Neural progenitor cell (in vitro differentiated cells): Measurements from ENCODE around the gene FLRT2. TPM values are rescaled to one million over a fixed set of nuclear protein-coding genes. Genes with fewer than 3 reads are reported as not detected.

ENCODE experiments used
- DNase-seq: peaks from one replicate; pipeline ENCODE4 v3.0.0-alpha.2; 2016; ENCODE audit warnings: low spot score
- H2AFZ ChIP-seq: fragments of 200-600 bp; sonication (generic); replicated peaks from 2 replicates; pipeline ENCODE4 v1.6.1; 2016; ENCODE audit warnings: antibody characterized with exemption
- H3F3A ChIP-seq: fragments of 200-600 bp; sonication (generic); 2 replicates; pipeline ENCODE4 v1.6.1; 2016; ENCODE audit warnings: antibody characterized with exemption, low read depth
- H3K27ac ChIP-seq: fragments of 200-600 bp; sonication (generic); 2 replicates; pipeline ENCODE4 v1.5.1; 2016; ENCODE audit warnings: mild to moderate bottlenecking
- H3K27me3 ChIP-seq: fragments of 200-600 bp; sonication (generic); 2 replicates; pipeline ENCODE4 v1.6.1; 2016; ENCODE audit warnings: mild to moderate bottlenecking, moderate library complexity
- H3K36me3 ChIP-seq: fragments of 200-600 bp; sonication (generic); 2 replicates; pipeline ENCODE4 v1.5.1; 2016
- H3K4me1 ChIP-seq: fragments of 200-600 bp; sonication (generic); 2 replicates; pipeline ENCODE4 v1.6.1; 2016; ENCODE audit warnings: mixed run types
- H3K4me2 ChIP-seq: fragments of 200-600 bp; sonication (generic); 2 replicates; pipeline ENCODE4 v1.6.1; 2016
- H3K4me3 ChIP-seq: fragments of 200-600 bp; sonication (generic); 2 replicates; pipeline ENCODE4 v1.5.1; 2016
- H3K79me2 ChIP-seq: fragments of 200-600 bp; sonication (generic); 2 replicates; pipeline ENCODE4 v1.6.1; 2016; ENCODE audit warnings: low read depth
- H3K9ac ChIP-seq: fragments of 200-600 bp; sonication (generic); 2 replicates; pipeline ENCODE4 v1.6.1; 2016
- H3K9me3 ChIP-seq: fragments of 200-600 bp; sonication (generic); 2 replicates; pipeline ENCODE4 v1.5.1; 2016; ENCODE audit warnings: low read depth
- H4K20me1 ChIP-seq: fragments of 200-600 bp; sonication (generic); 2 replicates; pipeline ENCODE4 v1.6.1; 2016; ENCODE audit warnings: low read depth
- H3K27ac Mint-ChIP-seq: 3 replicates; pipeline ENCODE4 v1.8.0; 2021; ENCODE audit warnings: mixed read lengths
- H3K27me3 Mint-ChIP-seq: 2 replicates; pipeline ENCODE4 v1.8.0; 2022; ENCODE audit warnings: low read depth, mild to moderate bottlenecking, inconsistent platforms, moderate library complexity, mixed read lengths; ENCODE audit not compliant: insufficient read depth
- H3K36me3 Mint-ChIP-seq: 3 replicates; pipeline ENCODE4 v1.8.0; 2021; ENCODE audit warnings: mixed read lengths
- H3K4me1 Mint-ChIP-seq: 3 replicates; pipeline ENCODE4 v1.8.0; 2021; ENCODE audit warnings: mixed read lengths
- H3K4me3 Mint-ChIP-seq: 3 replicates; pipeline ENCODE4 v1.8.0; 2021; ENCODE audit warnings: mild to moderate bottlenecking, moderate library complexity, mixed read lengths
- H3K9me3 Mint-ChIP-seq: 3 replicates; pipeline ENCODE4 v1.8.0; 2020; ENCODE audit warnings: mixed read lengths
- EZH2 ChIP-seq: fragments of 200-600 bp; sonication (generic); IDR thresholded peaks from 2 replicates; pipeline ENCODE4 v1.6.1; 2017; ENCODE audit warnings: antibody characterized with exemption, mild to moderate bottlenecking, moderate library complexity
- EZH2phosphoT487 ChIP-seq: fragments of 200-600 bp; sonication (generic); IDR thresholded peaks from 2 replicates; pipeline ENCODE4 v1.6.1; 2017; ENCODE audit warnings: antibody characterized with exemption
- total RNA-seq: library from RNA; depleted of rRNA; stranded (reverse); fragments of >200 nt; gene quantifications from 2 replicates; pipeline ENCODE4 v1.2.3, GENCODE V29; 2015; ENCODE audit warnings: low replicate concordance
- TF ChIP-seq, protein P1 (sequence below): fragments of 200-600 bp; sonication (generic); IDR thresholded peaks from 2 replicates; pipeline ENCODE4 v1.5.1; 2017; ENCODE audit warnings: antibody characterized with exemption, mild to moderate bottlenecking

The FLRT2 gene
- total RNA-seq, 1 donor from 2014 or later = 8.5 TPM

DNA sequence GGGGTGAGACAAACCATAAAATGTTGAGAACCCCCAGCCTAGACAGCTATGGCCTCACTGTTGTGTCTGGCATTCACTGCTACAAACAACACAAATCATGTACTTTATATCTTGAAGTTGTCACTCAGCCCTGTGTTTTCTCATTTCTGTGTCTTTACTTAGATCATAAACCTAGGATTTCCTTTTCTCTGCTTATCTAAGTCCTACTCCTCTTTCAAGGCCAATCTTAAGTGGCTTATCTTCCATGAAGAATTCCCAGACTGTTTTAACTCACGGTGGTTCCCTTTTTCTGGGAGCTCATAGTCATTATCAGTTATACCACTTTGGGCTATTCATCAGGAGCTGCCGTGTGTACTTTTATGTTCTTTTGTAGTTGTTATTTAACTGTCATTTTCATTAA lies 42.1 kb downstream of the FLRT2 start:
- Mint-ChIP-seq H3K9me3 (no peaks in the 10 kb centered on the region), H3K36me3 (peaks cover 9% of the 10 kb centered on the region), H3K27me3 (no peaks in the 10 kb centered on the region), H3K4me1 (peaks cover 13% of the 10 kb centered on the region), H3K4me3 (no peak overlapping the region), H3K27ac (no peak overlapping the region)
- Histone ChIP-seq H2AFZ (no peak overlapping the region), H3K4me2 (no peak overlapping the region), H4K20me1 (no peaks in the 10 kb centered on the region), H3K27ac (no peak overlapping the region), H3K27me3 (no peaks in the 10 kb centered on the region), H3K9ac (no peak overlapping the region), H3F3A (peaks cover 19% of the 10 kb centered on the region), H3K36me3 (no peaks in the 10 kb centered on the region), H3K4me1 (peaks cover 44% of the 10 kb centered on the region), H3K79me2 (no peaks in the 10 kb centered on the region), H3K9me3 (no peaks in the 10 kb centered on the region), H3K4me3 (no peak overlapping the region)
- DNase-seq = no peak
- TF ChIP-seq EZH2phosphoT487 (no peak), EZH2 (no peak)
- TF ChIP-seq, protein P1, sequence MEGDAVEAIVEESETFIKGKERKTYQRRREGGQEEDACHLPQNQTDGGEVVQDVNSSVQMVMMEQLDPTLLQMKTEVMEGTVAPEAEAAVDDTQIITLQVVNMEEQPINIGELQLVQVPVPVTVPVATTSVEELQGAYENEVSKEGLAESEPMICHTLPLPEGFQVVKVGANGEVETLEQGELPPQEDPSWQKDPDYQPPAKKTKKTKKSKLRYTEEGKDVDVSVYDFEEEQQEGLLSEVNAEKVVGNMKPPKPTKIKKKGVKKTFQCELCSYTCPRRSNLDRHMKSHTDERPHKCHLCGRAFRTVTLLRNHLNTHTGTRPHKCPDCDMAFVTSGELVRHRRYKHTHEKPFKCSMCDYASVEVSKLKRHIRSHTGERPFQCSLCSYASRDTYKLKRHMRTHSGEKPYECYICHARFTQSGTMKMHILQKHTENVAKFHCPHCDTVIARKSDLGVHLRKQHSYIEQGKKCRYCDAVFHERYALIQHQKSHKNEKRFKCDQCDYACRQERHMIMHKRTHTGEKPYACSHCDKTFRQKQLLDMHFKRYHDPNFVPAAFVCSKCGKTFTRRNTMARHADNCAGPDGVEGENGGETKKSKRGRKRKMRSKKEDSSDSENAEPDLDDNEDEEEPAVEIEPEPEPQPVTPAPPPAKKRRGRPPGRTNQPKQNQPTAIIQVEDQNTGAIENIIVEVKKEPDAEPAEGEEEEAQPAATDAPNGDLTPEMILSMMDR = no peak

DNA sequence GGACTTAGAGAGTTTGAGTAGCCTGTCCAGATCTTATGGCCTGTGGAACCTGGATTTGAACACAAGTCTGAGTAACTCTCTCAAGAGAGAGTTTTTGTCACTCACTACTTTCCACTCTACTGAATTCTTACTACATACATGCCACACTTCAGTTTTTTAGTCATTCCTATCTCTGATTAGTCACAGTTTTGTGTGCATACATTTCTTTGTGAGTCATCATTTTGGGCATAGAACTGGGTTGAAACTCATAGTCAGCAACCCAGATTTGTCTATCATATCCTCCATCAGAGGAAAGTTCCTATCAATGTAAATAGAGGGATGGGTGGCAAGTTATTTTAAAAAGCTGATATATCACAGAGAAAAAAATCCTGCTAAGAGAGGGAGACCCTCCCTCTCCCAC lies 42.9 kb downstream of the FLRT2 start:
- TF ChIP-seq EZH2phosphoT487 = no peak
- no peak for TF ChIP-seq EZH2
- TF ChIP-seq, protein P1 = no peak
- no peak for DNase-seq
- no peak overlapping the region for H3K4me3 Mint-ChIP-seq
- peaks cover 19% of the 10 kb centered on the region for H3F3A ChIP-seq
- no peak overlapping the region for H3K27ac Mint-ChIP-seq
- H3K4me2 ChIP-seq = no peak overlapping the region
- peaks cover 13% of the 10 kb centered on the region for H3K4me1 Mint-ChIP-seq
- H3K9ac ChIP-seq = no peak overlapping the region
- H4K20me1 ChIP-seq = no peaks in the 10 kb centered on the region
- peaks cover 9% of the 10 kb centered on the region for H3K36me3 Mint-ChIP-seq
- no peaks in the 10 kb centered on the region for H3K36me3 ChIP-seq
- no peaks in the 10 kb centered on the region for H3K27me3 ChIP-seq
- no peak overlapping the region for H2AFZ ChIP-seq
- H3K27me3 Mint-ChIP-seq = no peaks in the 10 kb centered on the region
- peaks cover 44% of the 10 kb centered on the region for H3K4me1 ChIP-seq
- no peaks in the 10 kb centered on the region for H3K9me3 ChIP-seq
- no peak overlapping the region for H3K4me3 ChIP-seq
- no peaks in the 10 kb centered on the region for H3K9me3 Mint-ChIP-seq
- H3K79me2 ChIP-seq = no peaks in the 10 kb centered on the region
- H3K27ac ChIP-seq = no peak overlapping the region

DNA sequence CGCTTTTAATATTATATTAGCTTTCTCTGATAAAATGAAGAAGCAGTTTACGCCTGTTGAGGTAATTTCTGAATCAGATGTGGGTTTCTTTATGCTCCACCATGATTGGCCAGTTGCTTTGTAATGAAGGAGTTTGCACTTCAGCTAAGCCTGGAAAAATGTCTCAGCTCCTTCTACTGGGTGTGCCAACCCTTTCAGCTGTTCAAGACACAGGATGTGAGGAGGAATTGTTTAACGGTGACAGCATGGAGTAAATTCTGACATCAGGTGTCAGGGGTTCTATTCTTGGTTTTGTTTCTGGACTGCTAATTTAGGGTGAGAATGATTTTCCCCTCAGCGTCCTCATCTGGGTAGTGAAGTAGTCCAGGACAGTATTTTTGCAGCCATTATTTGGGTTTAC lies 43.5 kb downstream of the FLRT2 start:
- Mint-ChIP-seq H3K9me3 (no peaks in the 10 kb centered on the region), H3K27me3 (no peaks in the 10 kb centered on the region), H3K4me3 (no peak overlapping the region), H3K27ac (no peak overlapping the region), H3K4me1 (peaks cover 12% of the 10 kb centered on the region), H3K36me3 (peaks cover 5% of the 10 kb centered on the region)
- H3F3A ChIP-seq = peaks cover 17% of the 10 kb centered on the region
- no peaks in the 10 kb centered on the region for H3K9me3 ChIP-seq
- no peak overlapping the region for H2AFZ ChIP-seq
- H3K36me3 ChIP-seq = no peaks in the 10 kb centered on the region
- no peak for DNase-seq
- peaks cover 41% of the 10 kb centered on the region for H3K4me1 ChIP-seq
- H3K4me2 ChIP-seq = no peak overlapping the region
- H3K79me2 ChIP-seq = no peaks in the 10 kb centered on the region
- no peak overlapping the region for H3K9ac ChIP-seq
- no peak overlapping the region for H3K27ac ChIP-seq
- no peaks in the 10 kb centered on the region for H4K20me1 ChIP-seq
- TF ChIP-seq EZH2 (no peak), EZH2phosphoT487 (no peak)
- TF ChIP-seq, protein P1 = no peak
- no peak overlapping the region for H3K4me3 ChIP-seq
- H3K27me3 ChIP-seq = no peaks in the 10 kb centered on the region
